Breast epithelium (tissue), 4 donors: Measurements from ENCODE around the gene MRTFA. TPM values are rescaled to one million over a fixed set of nuclear protein-coding genes. Genes with fewer than 3 reads are reported as not detected.

ENCODE experiments used
- DNase-seq, 2 donors: peaks; one replicate each; pipeline ENCODE4 v3.0.0-alpha.2; 2019; ENCODE audit warnings: low spot score in 2 of 2
- H3K27ac ChIP-seq, 2 donors: fragments of 200-600 bp; sonication (generic) in 1 of 2; one replicate each; pipeline ENCODE4 v1.5.1; 2016 to 2019; ENCODE audit warnings: mild to moderate bottlenecking in 1 of 2
- H3K27me3 ChIP-seq, 2 donors: fragments of 200-600 bp; sonication (generic) in 1 of 2; one replicate each; pipeline versions ENCODE4 v1.5.1 to v1.6.0; 2017 to 2019; ENCODE audit warnings: control low read depth in 1 of 2, mild to moderate bottlenecking in 1 of 2
- H3K36me3 ChIP-seq: fragments of 200-600 bp; one replicate; pipeline ENCODE4 v1.5.1; 2019
- H3K4me1 ChIP-seq, 2 donors: fragments of 200-600 bp; sonication (generic); one replicate each; pipeline ENCODE4 v1.5.1; 2016 to 2019; ENCODE audit warnings: control low read depth in 1 of 2
- H3K4me3 ChIP-seq, 3 donors: fragments of 200-600 bp; sonication (generic); 1 replicate in 2 of 3; 2 replicates in 1 of 3; pipeline ENCODE4 v1.5.1; 2016 to 2019; ENCODE audit warnings: mild to moderate bottlenecking in 3 of 3, moderate library complexity in 2 of 3
- H3K9me3 ChIP-seq, 2 donors: fragments of 200-600 bp; sonication (generic) in 1 of 2; one replicate each; pipeline ENCODE4 v1.5.1; 2016 to 2019; ENCODE audit warnings: control low read depth in 1 of 2
- POLR2A ChIP-seq: fragments of 450-650 bp; IDR thresholded peaks from one replicate; pipeline ENCODE4 v1.6.1; 2016; ENCODE audit warnings: antibody characterized with exemption, mild to moderate bottlenecking, moderate library complexity
- POLR2AphosphoS5 ChIP-seq, 3 donors: sonication (generic); formaldehyde crosslinking; IDR thresholded peaks; one replicate each; pipeline ENCODE4 v1.6.1; 2017; ENCODE audit warnings: antibody characterized with exemption in 3 of 3
- intact Hi-C: fragments of 100-400 bp; cut with DNase I; formaldehyde crosslinking; loops from one replicate; pipeline ENCODE4 v1.15.1; 2023; ENCODE audit warnings: low total_unique reads
- total RNA-seq, 3 donors: library from RNA; depleted of rRNA; stranded (reverse); fragments of >200 nt; gene quantifications; one replicate each; pipeline ENCODE4 v1.1.0, GENCODE V29; 2016
- TF ChIP-seq, protein P1 (sequence below), 3 donors: fragments of 450-650 bp; IDR thresholded peaks; one replicate each; pipeline ENCODE4 v1.5.1; 2016 to 2017; ENCODE audit warnings: antibody characterized with exemption in 3 of 3, mild to moderate bottlenecking in 3 of 3, moderate library complexity in 3 of 3

Gene MRTFA
- total RNA-seq, 3 donors from 2014 or later = 47.0 to 69.2 (median 65.7) TPM

DNA sequence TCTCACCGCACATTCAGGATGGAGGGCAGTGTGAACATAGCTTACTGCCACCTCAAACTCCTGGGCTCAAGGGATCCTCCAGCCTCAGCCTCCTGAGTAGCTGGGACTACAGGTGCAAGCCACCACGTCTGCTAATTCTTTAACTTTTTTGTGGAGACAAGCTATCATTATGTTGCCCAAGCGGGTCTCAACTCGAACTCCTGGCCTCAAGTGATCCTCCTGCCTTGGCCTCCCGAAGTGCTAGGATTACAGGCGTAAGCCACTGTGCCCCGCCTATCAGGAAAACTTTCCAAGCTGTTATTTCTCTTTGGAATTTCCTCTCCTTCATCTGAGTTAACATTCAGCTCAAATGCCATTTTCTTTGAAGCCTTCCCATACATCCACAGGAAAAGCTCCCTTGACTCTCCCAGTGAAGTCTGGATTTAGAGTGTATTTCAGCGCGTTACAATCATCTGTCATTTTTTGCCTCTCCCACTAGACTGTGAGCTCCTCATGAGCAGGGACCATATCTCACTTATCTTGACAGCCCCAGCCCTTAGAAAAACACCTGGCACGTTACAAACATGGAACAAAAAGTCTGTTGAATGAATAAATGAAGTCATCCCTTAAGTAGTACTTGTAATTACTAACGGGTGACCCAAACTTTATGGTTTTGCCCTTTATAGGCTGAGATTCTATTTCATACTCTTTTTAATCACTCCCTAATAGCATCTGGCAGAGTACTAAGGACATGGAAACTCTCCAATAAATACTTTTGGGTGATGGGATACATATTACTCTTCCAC is 2.2 kb downstream of the MRTFA start:
- intact Hi-C loops = no loop called here
- H3K4me1 ChIP-seq = peaks cover 0 to 3% of the 10 kb centered on the region in 2 donors
- TF ChIP-seq POLR2A = no peak
- TF ChIP-seq POLR2AphosphoS5 (IDR thresholded peaks at IDR 0.05) = no peak
- TF ChIP-seq, protein P1, sequence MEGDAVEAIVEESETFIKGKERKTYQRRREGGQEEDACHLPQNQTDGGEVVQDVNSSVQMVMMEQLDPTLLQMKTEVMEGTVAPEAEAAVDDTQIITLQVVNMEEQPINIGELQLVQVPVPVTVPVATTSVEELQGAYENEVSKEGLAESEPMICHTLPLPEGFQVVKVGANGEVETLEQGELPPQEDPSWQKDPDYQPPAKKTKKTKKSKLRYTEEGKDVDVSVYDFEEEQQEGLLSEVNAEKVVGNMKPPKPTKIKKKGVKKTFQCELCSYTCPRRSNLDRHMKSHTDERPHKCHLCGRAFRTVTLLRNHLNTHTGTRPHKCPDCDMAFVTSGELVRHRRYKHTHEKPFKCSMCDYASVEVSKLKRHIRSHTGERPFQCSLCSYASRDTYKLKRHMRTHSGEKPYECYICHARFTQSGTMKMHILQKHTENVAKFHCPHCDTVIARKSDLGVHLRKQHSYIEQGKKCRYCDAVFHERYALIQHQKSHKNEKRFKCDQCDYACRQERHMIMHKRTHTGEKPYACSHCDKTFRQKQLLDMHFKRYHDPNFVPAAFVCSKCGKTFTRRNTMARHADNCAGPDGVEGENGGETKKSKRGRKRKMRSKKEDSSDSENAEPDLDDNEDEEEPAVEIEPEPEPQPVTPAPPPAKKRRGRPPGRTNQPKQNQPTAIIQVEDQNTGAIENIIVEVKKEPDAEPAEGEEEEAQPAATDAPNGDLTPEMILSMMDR (IDR thresholded peaks at IDR 0.05) = no peak
- H3K9me3 ChIP-seq = no peaks in the 10 kb centered on the region
- no peaks in the 10 kb centered on the region for H3K27me3 ChIP-seq
- peak overlapping the region; percentile 95 for H3K27ac ChIP-seq
- no peak for DNase-seq
- H3K4me3 ChIP-seq = peak overlapping the region; percentile 96 to 99 (median 96)
- H3K36me3 ChIP-seq = no peaks in the 10 kb centered on the region

DNA sequence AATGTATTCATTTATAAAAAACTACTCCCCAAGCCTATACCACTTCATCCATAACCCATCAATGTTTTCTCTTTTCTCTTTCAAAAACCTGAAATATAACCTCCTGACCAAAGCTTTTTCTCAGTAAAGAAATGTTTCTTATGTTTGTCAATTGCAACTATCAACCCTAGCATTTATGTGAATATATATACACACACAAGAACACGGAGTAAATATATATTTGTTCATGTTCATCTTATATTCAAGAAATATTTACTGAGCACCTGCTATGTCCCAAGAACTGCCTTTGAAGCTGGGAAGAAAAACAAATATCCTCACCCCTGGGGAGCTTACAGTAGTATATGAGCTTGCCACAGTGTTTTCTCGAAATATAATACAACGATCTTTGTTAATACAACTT is 3.5 kb downstream of the MRTFA start:
- Histone ChIP-seq H3K4me1 (peaks cover under 1 to 3% of the 10 kb centered on the region in 2 donors), H3K27ac (no peak overlapping the region), H3K4me3 (no peak overlapping the region), H3K27me3 (no peaks in the 10 kb centered on the region), H3K9me3 (no peaks in the 10 kb centered on the region), H3K36me3 (no peaks in the 10 kb centered on the region)
- DNase-seq = no peak
- intact Hi-C loops = no loop called here
- TF ChIP-seq, protein P1 (IDR thresholded peaks at IDR 0.05) = no peak
- TF ChIP-seq POLR2AphosphoS5 (IDR thresholded peaks at IDR 0.05) = no peak
- no peak for TF ChIP-seq POLR2A

DNA sequence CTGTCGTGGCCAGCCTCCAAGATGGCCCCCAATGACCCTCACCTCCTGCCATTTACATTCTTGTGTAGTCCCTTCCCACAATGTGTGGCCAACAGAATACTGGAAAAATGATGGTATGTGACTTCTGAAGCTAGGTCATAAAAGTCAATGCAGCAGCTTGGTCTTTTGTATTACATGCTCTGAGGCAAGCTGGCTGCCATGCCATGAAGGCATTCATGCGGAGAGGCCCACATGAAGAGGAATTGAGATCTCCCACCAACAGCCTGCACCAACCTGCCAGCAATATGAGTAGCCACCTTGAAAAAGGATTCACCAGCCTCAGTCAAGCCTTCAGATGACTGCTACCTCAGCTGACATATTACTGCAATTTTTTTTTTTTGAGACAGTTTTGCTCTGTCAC is 4.6 kb downstream of the MRTFA start:
- intact Hi-C loops = no loop called here
- no peak for DNase-seq
- H3K9me3 ChIP-seq = no peaks in the 10 kb centered on the region
- peaks cover 0 to 7% of the 10 kb centered on the region in 2 donors for H3K4me1 ChIP-seq
- H3K27me3 ChIP-seq = no peaks in the 10 kb centered on the region
- TF ChIP-seq POLR2AphosphoS5 (IDR thresholded peaks at IDR 0.05) (no peak), POLR2A (no peak)
- TF ChIP-seq, protein P1 (IDR thresholded peaks at IDR 0.05) = no peak
- no peaks in the 10 kb centered on the region for H3K36me3 ChIP-seq
- no peak overlapping the region for H3K27ac ChIP-seq
- H3K4me3 ChIP-seq = no peak overlapping the region

DNA sequence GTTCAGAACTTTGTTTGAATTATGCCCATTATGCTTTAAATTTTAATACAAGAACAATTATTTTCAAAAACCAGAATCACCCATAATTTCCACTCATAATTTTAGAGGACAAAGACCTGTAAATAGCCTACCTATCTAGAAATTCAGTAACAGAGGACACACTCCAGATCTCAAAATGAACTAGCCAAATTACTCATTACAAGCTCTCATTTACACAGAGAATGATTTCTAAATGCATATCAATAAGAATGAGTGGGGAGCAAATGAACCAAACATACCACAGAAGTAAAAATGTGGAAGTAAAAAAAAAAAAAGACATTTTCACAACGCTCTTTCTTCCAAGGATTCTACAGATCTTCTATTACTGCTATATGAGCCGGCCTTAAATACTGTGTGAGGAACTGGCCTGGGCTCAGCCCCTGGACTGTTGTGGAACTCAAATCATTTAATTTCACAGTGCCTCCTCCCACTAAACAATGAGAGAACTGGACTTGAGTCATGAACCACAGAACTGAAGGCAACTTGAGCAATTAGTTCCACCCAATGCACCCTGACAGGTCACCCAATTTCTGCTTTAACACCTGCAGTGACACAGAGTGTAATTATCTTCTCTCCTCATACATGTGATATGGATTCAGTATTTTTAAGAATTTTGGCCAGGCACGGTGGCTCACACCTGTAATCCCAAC is 8.0 kb downstream of the MRTFA start:
- intact Hi-C loops = no loop called here
- Histone ChIP-seq H3K4me1 (peaks cover 0 to 7% of the 10 kb centered on the region in 2 donors), H3K27me3 (no peaks in the 10 kb centered on the region), H3K4me3 (no peak overlapping the region), H3K27ac (peak overlapping the region in 1 of 2 donors; percentile 46), H3K36me3 (no peaks in the 10 kb centered on the region), H3K9me3 (no peaks in the 10 kb centered on the region)
- TF ChIP-seq, protein P1 (IDR thresholded peaks at IDR 0.05) = no peak
- TF ChIP-seq POLR2AphosphoS5 (IDR thresholded peaks at IDR 0.05) (no peak), POLR2A (no peak)
- DNase-seq = no peak

DNA sequence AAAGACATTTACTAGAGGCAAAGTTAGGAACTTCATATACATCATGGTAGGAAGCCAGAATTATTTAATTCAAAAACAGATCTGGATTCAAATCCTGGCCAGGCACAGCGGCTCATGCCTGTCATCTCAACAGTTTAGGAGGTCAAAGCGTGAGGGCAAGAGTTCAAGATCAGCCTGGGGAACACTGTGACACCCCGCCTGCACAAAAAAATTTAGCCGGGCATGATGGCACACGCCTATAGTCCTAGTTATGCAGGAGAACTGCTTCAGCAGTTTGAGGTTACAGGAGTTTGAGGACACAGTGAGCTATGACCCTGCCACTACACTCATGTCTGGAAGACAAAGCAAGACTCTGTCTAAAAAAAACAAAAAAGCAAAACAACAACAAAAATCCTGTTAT is 8.9 kb downstream of the MRTFA start:
- Histone ChIP-seq H3K27me3 (no peaks in the 10 kb centered on the region), H3K36me3 (no peaks in the 10 kb centered on the region), H3K4me3 (no peak overlapping the region), H3K27ac (peak overlapping the region in 1 of 2 donors; percentile 46), H3K9me3 (peaks cover 0 to 1% of the 10 kb centered on the region in 2 donors), H3K4me1 (peaks cover 0 to 7% of the 10 kb centered on the region in 2 donors)
- TF ChIP-seq, protein P1 (IDR thresholded peaks at IDR 0.05) = peak in 1 of 3 donors; percentile 14
- TF ChIP-seq POLR2AphosphoS5 (IDR thresholded peaks at IDR 0.05) (no peak), POLR2A (no peak)
- intact Hi-C loops = no loop called here
- DNase-seq = peak in 1 of 2 donors; percentile 64
